ENCODE data around the gene GRIK2. TPM values are rescaled to one million over a fixed set of nuclear protein-coding genes. Genes with fewer than 3 reads are reported as not detected.

The GRIK2 gene
- total RNA-seq, 2 experiments from 2014 or later = not detected

- ChIA-PET CTCF (no interaction called here), POLR2A (no interaction called here)
Observed at GRCh38 chr6:101760843-101761621, 367.5 kb downstream of the GRIK2 start.

- ChIA-PET POLR2A (no interaction called here), CTCF (no interaction called here)
Observed at GRCh38 chr6:101762851-101763250, 369.3 kb downstream of the GRIK2 start.

GRCh38 chr6:101765281-101765680, 371.8 kb downstream of the GRIK2 start:
- ChIA-PET POLR2A (no interaction called here), CTCF (no interaction called here)

- ChIA-PET POLR2A (no interaction called here), CTCF (no interaction called here)
Observed at GRCh38 chr6:101770116-101770515, 376.6 kb downstream of the GRIK2 start.

GRCh38 chr6:101776919-101777350, 383.4 kb downstream of the GRIK2 start:
- CTCF ChIA-PET = no interaction called here
- POLR2A ChIA-PET = no interaction called here

GRCh38 chr6:101777646-101778045, 384.1 kb downstream of the GRIK2 start:
- POLR2A ChIA-PET = no interaction called here
- CTCF ChIA-PET = no interaction called here

GRCh38 chr6:101779051-101779844, 385.7 kb downstream of the GRIK2 start:
- POLR2A ChIA-PET = no interaction called here

GRCh38 chr6:101783287-101783686, 389.8 kb downstream of the GRIK2 start:
- CTCF ChIA-PET = no interaction called here
- POLR2A ChIA-PET = no interaction called here

More at GRCh38 chr6:101779051-101779844, 385.7 kb downstream of the GRIK2 start:
- CTCF ChIA-PET = no interaction called here

GRCh38 chr6:101784094-101784493, 390.6 kb downstream of the GRIK2 start:
- CTCF ChIA-PET = no interaction called here

GRCh38 chr6:101799531-101799930, 406.0 kb downstream of the GRIK2 start:
- POLR2A ChIA-PET = no interaction called here
- CTCF ChIA-PET = no interaction called here

More at GRCh38 chr6:101784094-101784493, 390.6 kb downstream of the GRIK2 start:
- POLR2A ChIA-PET = no interaction called here

- POLR2A ChIA-PET = no interaction called here
Observed at GRCh38 chr6:101800598-101800997, 407.1 kb downstream of the GRIK2 start.

GRCh38 chr6:101803136-101803535, 409.6 kb downstream of the GRIK2 start:
- POLR2A ChIA-PET = no interaction called here
- CTCF ChIA-PET = no interaction called here

More at GRCh38 chr6:101800598-101800997, 407.1 kb downstream of the GRIK2 start:
- CTCF ChIA-PET = no interaction called here

GRCh38 chr6:101806241-101806640, 412.7 kb downstream of the GRIK2 start:
- ChIA-PET CTCF (no interaction called here), POLR2A (no interaction called here)

- ChIA-PET CTCF (no interaction called here), POLR2A (no interaction called here)
Observed at GRCh38 chr6:101811108-101811507, 417.6 kb downstream of the GRIK2 start.

- ChIA-PET CTCF (no interaction called here), POLR2A (no interaction called here)
Observed at GRCh38 chr6:101816716-101817115, 423.2 kb downstream of the GRIK2 start.

- ChIA-PET CTCF (no interaction called here), POLR2A (no interaction called here)
Observed at GRCh38 chr6:101818051-101818450, 424.5 kb downstream of the GRIK2 start.

- POLR2A ChIA-PET = no interaction called here
- CTCF ChIA-PET = no interaction called here
Observed at GRCh38 chr6:101824551-101825345, 431.2 kb downstream of the GRIK2 start.

GRCh38 chr6:101826269-101826668, 432.8 kb downstream of the GRIK2 start:
- POLR2A ChIA-PET = no interaction called here

GRCh38 chr6:101826678-101827077, 433.2 kb downstream of the GRIK2 start:
- ChIA-PET POLR2A (no interaction called here), CTCF (no interaction called here)

More at GRCh38 chr6:101826269-101826668, 432.8 kb downstream of the GRIK2 start:
- CTCF ChIA-PET = no interaction called here

- ChIA-PET POLR2A (no interaction called here), CTCF (no interaction called here)
Observed at GRCh38 chr6:101830501-101831031, 437.1 kb downstream of the GRIK2 start.
